Lower lobe of right lung (tissue), 2 donors: ENCODE measurements around the gene GNB1L. TPM values are rescaled to one million over a fixed set of nuclear protein-coding genes. Genes with fewer than 3 reads are reported as not detected.

Experiments used
- ATAC-seq, 2 donors: fragments of 200-7000 bp; cut with Tn5 transposase; one replicate each; pipeline ENCODE4 v1.9.1; 2020 to 2022; ENCODE audit warnings: mild to moderate bottlenecking in 2 of 2, moderate library complexity in 2 of 2
- DNase-seq: peaks from one replicate; pipeline ENCODE4 v3.0.0-alpha.2; 2020
- H3K27ac ChIP-seq: fragments of 200-600 bp; one replicate; pipeline ENCODE4 v1.8.0; 2022
- H3K27me3 ChIP-seq: fragments of 200-600 bp; one replicate; pipeline ENCODE4 v1.8.0; 2022; ENCODE audit warnings: low read depth
- H3K36me3 ChIP-seq: fragments of 200-600 bp; one replicate; pipeline ENCODE4 v1.8.0; 2022; ENCODE audit warnings: mild to moderate bottlenecking
- H3K4me1 ChIP-seq: fragments of 200-600 bp; one replicate; pipeline ENCODE4 v1.8.0; 2022
- H3K4me3 ChIP-seq: fragments of 200-600 bp; one replicate; pipeline ENCODE4 v1.8.0; 2022; ENCODE audit warnings: mild to moderate bottlenecking
- H3K9me3 ChIP-seq: fragments of 200-600 bp; one replicate; pipeline ENCODE4 v1.8.0; 2022
- intact Hi-C: fragments of 100-400 bp; cut with DNase I; formaldehyde crosslinking; loops from one replicate; pipeline ENCODE4 v1.11.0; 2022
- total RNA-seq: library from RNA; stranded (reverse); fragmentation: NEBNext Ultra II Directional; extraction: Animal tissue kit (Norgen Biotek cat#: 25700); gene quantifications from one replicate; pipeline ENCODE4 v1.2.1, GENCODE V29; 2021
- TF ChIP-seq, protein P1 (sequence below): fragments of 200-600 bp; IDR thresholded peaks from one replicate; pipeline ENCODE4 v1.8.0; 2022; ENCODE audit warnings: antibody characterized with exemption, mild to moderate bottlenecking
- donor health status: DM: no; HTN: yes; CAD: no; lungs with severe emphysema.

GNB1L gene
- total RNA-seq, 1 donor from 2014 or later: 6.0 TPM

DNA sequence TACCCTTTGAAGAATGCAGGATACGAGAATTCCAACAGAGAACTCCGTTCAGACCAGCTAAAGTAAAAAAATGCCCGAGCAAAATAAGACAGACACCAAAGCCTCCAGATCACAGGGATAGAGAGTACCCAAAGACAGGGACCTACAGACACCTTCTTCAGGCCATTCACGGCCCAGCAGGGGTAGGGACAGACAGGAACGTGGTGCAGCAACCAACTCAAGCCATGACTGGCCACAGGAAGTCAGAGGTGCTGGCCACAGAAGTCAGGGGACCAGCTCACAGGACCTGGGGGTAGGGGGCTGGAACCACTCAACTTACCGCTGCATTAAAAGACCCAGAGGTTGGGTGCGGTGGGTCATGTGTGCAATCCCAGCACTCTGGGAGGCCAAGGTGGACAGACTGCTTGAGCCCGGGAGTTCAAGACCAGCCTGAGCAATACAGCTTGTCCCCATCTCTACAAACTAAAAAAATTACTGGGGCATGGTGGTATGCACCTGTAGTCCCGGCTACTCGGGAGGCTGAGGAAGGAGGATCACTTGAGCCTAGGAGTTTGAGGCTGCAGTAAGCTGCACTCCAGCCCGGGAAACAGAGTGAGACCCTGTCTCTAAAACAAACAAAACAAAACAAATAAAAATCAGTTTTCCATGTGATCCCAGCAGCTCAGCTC is 47.0 kb upstream of the GNB1L start:
- no peaks in the 10 kb centered on the region for H3K9me3 ChIP-seq
- H3K36me3 ChIP-seq: peaks cover 57% of the 10 kb centered on the region
- DNase-seq (no peak), ATAC-seq (no peak)
- H3K27me3 ChIP-seq: no peaks in the 10 kb centered on the region
- H3K4me1 ChIP-seq: no peaks in the 10 kb centered on the region
- no peak overlapping the region for H3K27ac ChIP-seq
- no peak overlapping the region for H3K4me3 ChIP-seq
- TF ChIP-seq, protein P1, sequence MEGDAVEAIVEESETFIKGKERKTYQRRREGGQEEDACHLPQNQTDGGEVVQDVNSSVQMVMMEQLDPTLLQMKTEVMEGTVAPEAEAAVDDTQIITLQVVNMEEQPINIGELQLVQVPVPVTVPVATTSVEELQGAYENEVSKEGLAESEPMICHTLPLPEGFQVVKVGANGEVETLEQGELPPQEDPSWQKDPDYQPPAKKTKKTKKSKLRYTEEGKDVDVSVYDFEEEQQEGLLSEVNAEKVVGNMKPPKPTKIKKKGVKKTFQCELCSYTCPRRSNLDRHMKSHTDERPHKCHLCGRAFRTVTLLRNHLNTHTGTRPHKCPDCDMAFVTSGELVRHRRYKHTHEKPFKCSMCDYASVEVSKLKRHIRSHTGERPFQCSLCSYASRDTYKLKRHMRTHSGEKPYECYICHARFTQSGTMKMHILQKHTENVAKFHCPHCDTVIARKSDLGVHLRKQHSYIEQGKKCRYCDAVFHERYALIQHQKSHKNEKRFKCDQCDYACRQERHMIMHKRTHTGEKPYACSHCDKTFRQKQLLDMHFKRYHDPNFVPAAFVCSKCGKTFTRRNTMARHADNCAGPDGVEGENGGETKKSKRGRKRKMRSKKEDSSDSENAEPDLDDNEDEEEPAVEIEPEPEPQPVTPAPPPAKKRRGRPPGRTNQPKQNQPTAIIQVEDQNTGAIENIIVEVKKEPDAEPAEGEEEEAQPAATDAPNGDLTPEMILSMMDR: no peak
- intact Hi-C loops: no loop called here

DNA sequence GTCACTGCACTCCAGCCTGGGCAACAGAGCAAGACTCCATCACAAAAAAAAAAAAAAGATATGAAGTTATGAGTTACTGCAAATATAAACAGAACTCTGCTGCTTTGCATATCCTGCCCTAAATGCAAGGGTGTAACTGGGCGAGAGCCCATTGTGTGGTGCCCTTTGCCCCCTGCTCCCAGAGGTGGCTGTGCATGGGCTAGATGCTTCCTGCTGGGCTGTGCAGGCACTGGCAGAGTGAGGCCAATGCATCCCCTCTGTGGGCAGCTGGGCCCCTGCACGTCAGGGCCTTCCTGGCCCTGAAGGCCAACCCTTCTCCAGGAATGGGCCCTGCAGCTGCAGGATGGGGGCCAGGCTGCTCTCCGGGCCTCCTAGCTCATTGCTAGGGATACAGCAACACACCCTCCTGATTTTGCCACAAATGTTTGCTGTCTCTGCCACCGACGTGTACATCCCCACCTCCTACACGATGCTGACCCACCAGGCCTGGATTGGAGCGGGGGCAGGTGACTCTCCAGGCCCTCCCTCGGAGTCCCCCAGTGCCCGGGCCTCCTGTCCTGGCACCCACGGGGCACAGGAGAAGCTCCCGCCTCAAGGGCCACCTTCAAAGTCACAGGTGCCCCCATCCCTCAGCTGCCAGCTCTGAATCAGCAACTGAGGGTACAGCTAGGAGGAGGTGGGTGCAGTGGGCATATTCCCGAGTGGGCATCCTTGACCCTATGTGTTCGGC is 46.2 kb upstream of the GNB1L start:
- Histone ChIP-seq H3K27ac (no peak overlapping the region), H3K9me3 (no peaks in the 10 kb centered on the region), H3K4me3 (no peak overlapping the region), H3K36me3 (peaks cover 53% of the 10 kb centered on the region), H3K27me3 (no peaks in the 10 kb centered on the region), H3K4me1 (no peaks in the 10 kb centered on the region)
- DNase-seq: no peak
- ATAC-seq: no peak
- TF ChIP-seq, protein P1: no peak
- intact Hi-C loops: no loop called here

DNA sequence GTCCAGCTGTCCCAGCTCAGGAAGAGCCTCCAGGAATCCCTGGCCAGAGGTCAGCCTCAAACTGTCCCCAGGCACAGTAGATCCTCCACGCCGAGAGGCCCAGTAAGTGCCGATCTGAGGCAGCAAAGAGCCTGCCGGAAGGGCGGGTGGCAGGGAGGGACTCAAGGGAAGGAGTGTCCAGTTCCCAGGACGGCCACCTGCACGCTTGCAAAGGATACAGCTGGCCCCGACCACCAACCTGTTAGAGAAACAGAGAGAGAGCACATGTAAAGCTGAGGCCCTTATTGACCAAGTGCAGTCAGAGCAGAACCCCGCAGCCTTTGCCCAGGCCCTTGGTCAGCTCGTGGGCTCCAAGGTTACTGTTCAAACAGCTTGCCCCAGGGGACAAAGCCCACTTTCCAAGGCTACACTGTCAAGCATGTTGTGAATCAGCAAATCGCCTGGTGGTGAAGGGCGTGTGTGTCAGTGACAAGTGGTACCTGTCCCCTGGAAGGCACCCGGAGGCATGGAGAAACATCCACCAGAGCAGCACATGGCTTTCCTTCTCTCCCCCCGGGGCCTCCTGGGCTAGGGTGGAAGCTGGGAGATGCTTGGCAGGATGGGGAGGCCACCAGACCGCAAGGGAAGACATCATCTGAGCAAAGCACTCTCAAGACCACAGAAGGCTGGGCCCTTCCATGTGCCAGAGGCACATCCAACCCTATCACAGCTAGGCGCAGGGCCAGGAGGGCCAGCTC is 44.3 kb upstream of the GNB1L start:
- DNase-seq: no peak
- H3K4me3 ChIP-seq: no peak overlapping the region
- H3K9me3 ChIP-seq: no peaks in the 10 kb centered on the region
- H3K4me1 ChIP-seq: no peaks in the 10 kb centered on the region
- no peak overlapping the region for H3K27ac ChIP-seq
- no peak for ATAC-seq
- TF ChIP-seq, protein P1: no peak
- no peaks in the 10 kb centered on the region for H3K27me3 ChIP-seq
- H3K36me3 ChIP-seq: peaks cover 62% of the 10 kb centered on the region
- intact Hi-C loops: no loop called here

DNA sequence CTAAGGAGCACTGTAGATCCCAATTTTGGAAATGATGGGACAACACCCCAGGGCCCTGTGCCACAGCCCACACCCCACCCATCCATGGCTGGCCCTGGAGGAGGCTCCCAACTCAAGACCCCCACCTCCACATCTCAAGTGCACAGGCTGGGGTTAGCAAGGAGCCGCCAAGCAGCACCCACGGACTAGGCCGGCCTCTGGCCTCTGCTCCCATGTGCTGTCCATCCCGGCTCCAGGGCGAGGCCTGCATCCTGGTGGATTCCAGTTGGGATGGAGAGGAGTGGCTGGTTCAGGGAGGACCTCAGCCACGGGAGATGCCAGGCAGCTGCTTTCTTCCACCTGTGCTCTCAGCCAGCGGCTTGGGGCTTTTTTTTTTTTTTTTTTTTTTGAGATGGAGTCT is 43.5 kb upstream of the GNB1L start:
- Histone ChIP-seq H3K4me3 (no peak overlapping the region), H3K27me3 (no peaks in the 10 kb centered on the region), H3K9me3 (no peaks in the 10 kb centered on the region), H3K4me1 (no peaks in the 10 kb centered on the region), H3K27ac (no peak overlapping the region), H3K36me3 (peaks cover 66% of the 10 kb centered on the region)
- ATAC-seq: no peak
- DNase-seq: no peak
- intact Hi-C loops: no loop called here
- TF ChIP-seq, protein P1: no peak

DNA sequence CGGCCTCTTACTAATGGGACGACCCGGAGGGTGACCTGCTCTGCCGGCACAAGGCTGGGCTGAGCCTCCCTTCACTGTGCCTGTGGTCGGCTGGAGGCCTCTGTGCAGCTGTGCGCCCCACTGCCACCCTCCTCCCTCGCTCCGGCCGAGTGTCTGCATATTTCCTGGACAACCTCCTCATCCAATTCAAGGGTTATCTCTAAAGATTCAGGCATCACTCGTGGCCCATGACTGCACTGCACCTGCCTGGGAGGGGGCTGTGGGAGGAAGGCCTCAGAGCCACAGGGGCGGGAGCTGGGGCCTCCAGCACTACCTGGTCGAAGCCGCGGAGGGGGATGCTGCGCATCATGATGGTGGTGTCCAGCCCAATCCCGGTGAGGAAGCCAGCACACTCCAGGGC is 43.1 kb upstream of the GNB1L start:
- peaks cover 63% of the 10 kb centered on the region for H3K36me3 ChIP-seq
- ATAC-seq (no peak), DNase-seq (no peak)
- intact Hi-C loops: no loop called here
- H3K9me3 ChIP-seq: no peaks in the 10 kb centered on the region
- TF ChIP-seq, protein P1: no peak
- H3K27me3 ChIP-seq: no peaks in the 10 kb centered on the region
- no peak overlapping the region for H3K4me3 ChIP-seq
- H3K4me1 ChIP-seq: peaks cover 2% of the 10 kb centered on the region
- H3K27ac ChIP-seq: no peak overlapping the region
